ENCODE measurements around the gene TAX1BP3.

GRCh38 chr17:3682033-3682432, 13.7 kb upstream of the TAX1BP3 start:
- TF ChIP-seq KLF17 (tag by site-specific recombination; IDR thresholded peaks at IDR 0.05) (no peak), CTCF (tag by site-specific recombination; IDR thresholded peaks at IDR 0.05) (no peak), ATF2 (tag by site-specific recombination; IDR thresholded peaks at IDR 0.05; ENCODE audit: low read depth) (no peak), ZNF488 (tag by site-specific recombination; IDR thresholded peaks at IDR 0.05) (no peak), ZNF560 (tag by site-specific recombination; IDR thresholded peaks at IDR 0.05; ENCODE audit: borderline replicate concordance) (no peak), ZNF514 (tag by site-specific recombination; IDR thresholded peaks at IDR 0.05) (no peak), ZSCAN18 (tag by site-specific recombination; IDR thresholded peaks at IDR 0.05) (no peak), KLF16 (tag by site-specific recombination; IDR thresholded peaks at IDR 0.05) (no peak), ZNF624 (tag by site-specific recombination; IDR thresholded peaks at IDR 0.05) (no peak), ZNF211 (tag by site-specific recombination; IDR thresholded peaks at IDR 0.05; ENCODE audit: low read depth) (no peak)
- TF ChIP-seq, protein P1, sequence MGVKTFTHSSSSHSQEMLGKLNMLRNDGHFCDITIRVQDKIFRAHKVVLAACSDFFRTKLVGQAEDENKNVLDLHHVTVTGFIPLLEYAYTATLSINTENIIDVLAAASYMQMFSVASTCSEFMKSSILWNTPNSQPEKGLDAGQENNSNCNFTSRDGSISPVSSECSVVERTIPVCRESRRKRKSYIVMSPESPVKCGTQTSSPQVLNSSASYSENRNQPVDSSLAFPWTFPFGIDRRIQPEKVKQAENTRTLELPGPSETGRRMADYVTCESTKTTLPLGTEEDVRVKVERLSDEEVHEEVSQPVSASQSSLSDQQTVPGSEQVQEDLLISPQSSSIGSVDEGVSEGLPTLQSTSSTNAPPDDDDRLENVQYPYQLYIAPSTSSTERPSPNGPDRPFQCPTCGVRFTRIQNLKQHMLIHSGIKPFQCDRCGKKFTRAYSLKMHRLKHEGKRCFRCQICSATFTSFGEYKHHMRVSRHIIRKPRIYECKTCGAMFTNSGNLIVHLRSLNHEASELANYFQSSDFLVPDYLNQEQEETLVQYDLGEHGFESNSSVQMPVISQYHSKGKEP (tag by site-specific recombination; IDR thresholded peaks at IDR 0.05), result no peak
- TF ChIP-seq, protein P2, sequence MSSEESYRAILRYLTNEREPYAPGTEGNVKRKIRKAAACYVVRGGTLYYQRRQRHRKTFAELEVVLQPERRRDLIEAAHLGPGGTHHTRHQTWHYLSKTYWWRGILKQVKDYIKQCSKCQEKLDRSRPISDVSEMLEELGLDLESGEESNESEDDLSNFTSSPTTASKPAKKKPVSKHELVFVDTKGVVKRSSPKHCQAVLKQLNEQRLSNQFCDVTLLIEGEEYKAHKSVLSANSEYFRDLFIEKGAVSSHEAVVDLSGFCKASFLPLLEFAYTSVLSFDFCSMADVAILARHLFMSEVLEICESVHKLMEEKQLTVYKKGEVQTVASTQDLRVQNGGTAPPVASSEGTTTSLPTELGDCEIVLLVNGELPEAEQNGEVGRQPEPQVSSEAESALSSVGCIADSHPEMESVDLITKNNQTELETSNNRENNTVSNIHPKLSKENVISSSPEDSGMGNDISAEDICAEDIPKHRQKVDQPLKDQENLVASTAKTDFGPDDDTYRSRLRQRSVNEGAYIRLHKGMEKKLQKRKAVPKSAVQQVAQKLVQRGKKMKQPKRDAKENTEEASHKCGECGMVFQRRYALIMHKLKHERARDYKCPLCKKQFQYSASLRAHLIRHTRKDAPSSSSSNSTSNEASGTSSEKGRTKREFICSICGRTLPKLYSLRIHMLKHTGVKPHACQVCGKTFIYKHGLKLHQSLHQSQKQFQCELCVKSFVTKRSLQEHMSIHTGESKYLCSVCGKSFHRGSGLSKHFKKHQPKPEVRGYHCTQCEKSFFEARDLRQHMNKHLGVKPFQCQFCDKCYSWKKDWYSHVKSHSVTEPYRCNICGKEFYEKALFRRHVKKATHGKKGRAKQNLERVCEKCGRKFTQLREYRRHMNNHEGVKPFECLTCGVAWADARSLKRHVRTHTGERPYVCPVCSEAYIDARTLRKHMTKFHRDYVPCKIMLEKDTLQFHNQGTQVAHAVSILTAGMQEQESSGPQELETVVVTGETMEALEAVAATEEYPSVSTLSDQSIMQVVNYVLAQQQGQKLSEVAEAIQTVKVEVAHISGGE (tag by site-specific recombination; conservative IDR thresholded peaks at IDR 0.05; ENCODE audit: low read depth), result no peak

Measured in HEK293 (cell line).